HG02759 (cell line): ENCODE measurements around the gene KDM6A.

Experiments used
- ATAC-seq: cut with Tn5 transposase; IDR thresholded peaks from one replicate; pipeline ENCODE4 v1.9.1; 2021; ENCODE audit warnings: mild to moderate bottlenecking, moderate library complexity; ENCODE audit not compliant: unreplicated experiment

Gene KDM6A

DNA sequence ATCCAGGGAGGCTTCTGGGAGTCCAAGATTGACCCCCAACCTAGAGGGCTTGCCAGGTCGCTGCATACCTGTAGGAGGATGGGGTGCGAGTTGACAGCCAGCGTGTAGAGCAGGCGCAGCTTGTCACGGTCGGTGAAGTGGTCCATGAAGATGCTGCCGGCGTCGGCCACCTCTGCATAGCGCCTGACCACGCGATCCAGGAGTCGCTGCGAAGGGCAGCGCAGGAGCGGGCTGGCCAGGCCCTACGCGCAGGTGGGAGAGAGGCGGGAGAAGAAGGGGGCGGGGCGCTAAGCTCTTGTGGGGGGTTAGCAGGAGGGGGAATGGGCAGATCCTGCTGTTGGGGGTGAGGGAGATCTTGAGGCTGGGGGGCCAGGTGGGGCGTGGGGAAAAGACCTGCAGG lies 284.7 kb downstream of the KDM6A start:
- ATAC-seq: no peak
